H9 (cell line): Measurements from ENCODE around the gene CD164. TPM values are rescaled to one million over a fixed set of nuclear protein-coding genes. Genes with fewer than 3 reads are reported as not detected.

ENCODE experiments used
- DNase-seq: peaks from one replicate; pipeline ENCODE4 v3.0.0-alpha.2; 2017
- H2AFZ ChIP-seq: one replicate; pipeline ENCODE4 v1.6.1; 2013; ENCODE audit warnings: mild to moderate bottlenecking, low read length, control low read depth, moderate library complexity
- H2AK5ac ChIP-seq: 2 replicates; pipeline ENCODE4 v1.6.1; 2013; ENCODE audit warnings: low read length, control low read depth, mixed read lengths; ENCODE audit not compliant: insufficient read length
- H2BK120ac ChIP-seq: one replicate; pipeline ENCODE4 v1.6.1; 2013; ENCODE audit warnings: low read depth, mild to moderate bottlenecking, low read length, control low read depth, inconsistent platforms; ENCODE audit not compliant: poor library complexity, severe bottlenecking
- H2BK12ac ChIP-seq: 2 replicates; pipeline ENCODE4 v1.6.1; 2013; ENCODE audit warnings: low read length, control low read depth, mixed read lengths, low read depth; ENCODE audit not compliant: insufficient read length
- H2BK15ac ChIP-seq: 2 replicates; pipeline ENCODE4 v1.6.1; 2013; ENCODE audit warnings: low read depth, low read length, control low read depth
- H2BK20ac ChIP-seq: one replicate; pipeline ENCODE4 v1.6.1; 2013; ENCODE audit warnings: low read depth, mild to moderate bottlenecking, low read length, control low read depth, inconsistent platforms; ENCODE audit not compliant: poor library complexity, severe bottlenecking
- H2BK5ac ChIP-seq: 2 replicates; pipeline ENCODE4 v1.6.1; 2013; ENCODE audit warnings: low read length, control low read depth, mixed read lengths; ENCODE audit not compliant: insufficient read length
- H3K14ac ChIP-seq: 2 replicates; pipeline ENCODE4 v1.6.1; 2013; ENCODE audit warnings: low read length, control low read depth; ENCODE audit not compliant: insufficient read depth
- H3K18ac ChIP-seq: 2 replicates; pipeline ENCODE4 v1.6.1; 2013; ENCODE audit warnings: low read depth, mild to moderate bottlenecking, mixed read lengths, low read length, control low read depth; ENCODE audit not compliant: insufficient read length
- H3K23ac ChIP-seq: 2 replicates; pipeline ENCODE4 v1.6.1; 2013; ENCODE audit warnings: low read length, control low read depth, mixed read lengths, low read depth; ENCODE audit not compliant: insufficient read length
- H3K23me2 ChIP-seq: 2 replicates; pipeline ENCODE4 v1.6.1; 2013; ENCODE audit warnings: low read depth, mild to moderate bottlenecking, mixed read lengths, low read length, control low read depth; ENCODE audit not compliant: insufficient read length, poor library complexity, severe bottlenecking
- H3K27ac ChIP-seq: 2 replicates; pipeline ENCODE4 v1.5.1; 2013; ENCODE audit warnings: low read length, control low read depth, mixed read lengths, low read depth; ENCODE audit not compliant: insufficient read length
- H3K27me3 ChIP-seq: 2 replicates; pipeline ENCODE4 v1.6.1; 2013; ENCODE audit warnings: low read length, control low read depth, inconsistent platforms; ENCODE audit not compliant: insufficient read depth
- H3K4ac ChIP-seq: 2 replicates; pipeline ENCODE4 v1.6.1; 2013; ENCODE audit warnings: low read depth, mild to moderate bottlenecking, control low read depth, inconsistent platforms, low read length, moderate library complexity
- H3K4me1 ChIP-seq: 2 replicates; pipeline ENCODE4 v1.6.1; 2013; ENCODE audit warnings: low read length, control low read depth, inconsistent platforms; ENCODE audit not compliant: insufficient read depth
- H3K4me2 ChIP-seq: 2 replicates; pipeline ENCODE4 v1.6.1; 2013; ENCODE audit warnings: low read length, control low read depth, mixed read lengths; ENCODE audit not compliant: insufficient read length, insufficient read depth
- H3K56ac ChIP-seq: 2 replicates; pipeline ENCODE4 v1.6.1; 2013; ENCODE audit warnings: low read depth, mild to moderate bottlenecking, mixed read lengths, low read length, control low read depth; ENCODE audit not compliant: insufficient read length
- H3K79me1 ChIP-seq: 2 replicates; pipeline ENCODE4 v1.6.1; 2013; ENCODE audit warnings: low read depth, mild to moderate bottlenecking, moderate library complexity, low read length, control low read depth, inconsistent platforms; ENCODE audit not compliant: insufficient read depth, poor library complexity, severe bottlenecking
- H3K79me2 ChIP-seq: 2 replicates; pipeline ENCODE4 v1.6.1; 2013; ENCODE audit warnings: low read length, control low read depth, inconsistent platforms; ENCODE audit not compliant: insufficient read depth
- H3K9ac ChIP-seq: 2 replicates; pipeline ENCODE4 v1.6.1; 2013; ENCODE audit warnings: low read length, control low read depth, mixed read lengths; ENCODE audit not compliant: insufficient read length; ENCODE audit errors: extremely low read depth
- H3K9me3 ChIP-seq: one replicate; pipeline ENCODE4 v1.6.1; 2013; ENCODE audit warnings: low read depth, low read length, inconsistent platforms; ENCODE audit not compliant: control insufficient read depth
- H3T11ph ChIP-seq: one replicate; pipeline ENCODE4 v1.6.1; 2013; ENCODE audit warnings: mild to moderate bottlenecking, low read length, control low read depth, inconsistent platforms
- H4K20me1 ChIP-seq: one replicate; pipeline ENCODE4 v1.6.1; 2013; ENCODE audit not compliant: control insufficient read depth, insufficient read length, insufficient read depth
- H4K5ac ChIP-seq: 2 replicates; pipeline ENCODE4 v1.6.1; 2013; ENCODE audit warnings: low read depth, mild to moderate bottlenecking, mixed read lengths, low read length, control low read depth; ENCODE audit not compliant: insufficient read length
- H4K8ac ChIP-seq: replicated peaks from 2 replicates; pipeline ENCODE4 v1.6.1; 2013; ENCODE audit warnings: low read length, control low read depth, mixed read lengths, low read depth; ENCODE audit not compliant: insufficient read length
- H4K91ac ChIP-seq: 2 replicates; pipeline ENCODE4 v1.6.1; 2013; ENCODE audit warnings: low read depth, mild to moderate bottlenecking, moderate library complexity, mixed read lengths, low read length, control low read depth; ENCODE audit not compliant: insufficient read length
- H3K27ac Mint-ChIP-seq, 3 experiments: 2 replicates in 2 of 3; 3 replicates in 1 of 3; pipeline ENCODE4 v1.8.0; 2020 to 2021; ENCODE audit warnings: mixed read lengths in 3 of 3, mild to moderate bottlenecking in 1 of 3, moderate library complexity in 1 of 3
- H3K27me3 Mint-ChIP-seq: 2 replicates; pipeline ENCODE4 v1.8.0; 2021; ENCODE audit warnings: low read depth, mild to moderate bottlenecking, moderate library complexity, mixed read lengths
- H3K36me3 Mint-ChIP-seq, 3 experiments: 2 replicates in 2 of 3; 3 replicates in 1 of 3; pipeline ENCODE4 v1.8.0; 2020 to 2021; ENCODE audit warnings: low read depth in 3 of 3, mixed read lengths in 3 of 3; ENCODE audit not compliant: insufficient read depth in 1 of 3
- H3K4me1 Mint-ChIP-seq, 2 experiments: 2 replicates each; pipeline ENCODE4 v1.8.0; 2020; ENCODE audit warnings: mixed read lengths in 2 of 2
- H3K4me3 Mint-ChIP-seq, 2 experiments: 2 replicates in 1 of 2; 3 replicates in 1 of 2; pipeline ENCODE4 v1.8.0; 2020 to 2021; ENCODE audit warnings: mild to moderate bottlenecking in 2 of 2, mixed read lengths in 2 of 2, moderate library complexity in 1 of 2
- H3K9me3 Mint-ChIP-seq, 2 experiments: 2 replicates in 1 of 2; 3 replicates in 1 of 2; pipeline ENCODE4 v1.8.0; 2020; ENCODE audit warnings: mild to moderate bottlenecking in 2 of 2, mixed read lengths in 2 of 2, moderate library complexity in 1 of 2
- WGBS: extraction: QIAGEN DNeasy Blood & Tissue Kit; methylation state at CpG from one replicate; pipeline ENCODE4 v1.1.7; 2013; ENCODE audit warnings: missing lambda C conversion rate, low lambda C conversion rate, mixed read lengths; ENCODE audit not compliant: insufficient read length; ENCODE audit errors: extremely low coverage; 5-methylcytosine and 5-hydroxymethylcytosine counted together
- total RNA-seq: library from RNA; stranded (reverse); gene quantifications from 2 replicates; pipeline ENCODE4 v1.2.1, GENCODE V29; 2021
- TF ChIP-seq, protein P1 (sequence below): fragments of 200-600 bp; sonication (generic); conservative IDR thresholded peaks from 3 replicates; pipeline ENCODE4 v1.8.0; 2021; ENCODE audit warnings: antibody characterized with exemption, mild to moderate bottlenecking

Gene CD164
- total RNA-seq, 1 experiment from 2014 or later = 130 TPM

- H2BK12ac ChIP-seq = no peak overlapping the region
- H3K27me3 ChIP-seq = no peaks in the 10 kb centered on the region
- Mint-ChIP-seq H3K9me3 (peaks cover 6 to 14% of the 10 kb centered on the region in 2 experiments; a peak in 4 of 5 replicates), H3K27me3 (no peaks in the 10 kb centered on the region), H3K36me3 (peaks cover 67 to 77% (median 69%) of the 10 kb centered on the region in 3 experiments), H3K4me3 (no peak overlapping the region), H3K4me1 (peaks cover 0 to 4% of the 10 kb centered on the region in 2 experiments; a peak in 3 of 4 replicates), H3K27ac (no peak overlapping the region)
- H2BK20ac ChIP-seq = no peak overlapping the region
- TF ChIP-seq, protein P1, sequence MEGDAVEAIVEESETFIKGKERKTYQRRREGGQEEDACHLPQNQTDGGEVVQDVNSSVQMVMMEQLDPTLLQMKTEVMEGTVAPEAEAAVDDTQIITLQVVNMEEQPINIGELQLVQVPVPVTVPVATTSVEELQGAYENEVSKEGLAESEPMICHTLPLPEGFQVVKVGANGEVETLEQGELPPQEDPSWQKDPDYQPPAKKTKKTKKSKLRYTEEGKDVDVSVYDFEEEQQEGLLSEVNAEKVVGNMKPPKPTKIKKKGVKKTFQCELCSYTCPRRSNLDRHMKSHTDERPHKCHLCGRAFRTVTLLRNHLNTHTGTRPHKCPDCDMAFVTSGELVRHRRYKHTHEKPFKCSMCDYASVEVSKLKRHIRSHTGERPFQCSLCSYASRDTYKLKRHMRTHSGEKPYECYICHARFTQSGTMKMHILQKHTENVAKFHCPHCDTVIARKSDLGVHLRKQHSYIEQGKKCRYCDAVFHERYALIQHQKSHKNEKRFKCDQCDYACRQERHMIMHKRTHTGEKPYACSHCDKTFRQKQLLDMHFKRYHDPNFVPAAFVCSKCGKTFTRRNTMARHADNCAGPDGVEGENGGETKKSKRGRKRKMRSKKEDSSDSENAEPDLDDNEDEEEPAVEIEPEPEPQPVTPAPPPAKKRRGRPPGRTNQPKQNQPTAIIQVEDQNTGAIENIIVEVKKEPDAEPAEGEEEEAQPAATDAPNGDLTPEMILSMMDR = no peak
- DNase-seq = no peak
- no peaks in the 10 kb centered on the region for H3K79me2 ChIP-seq
- H4K8ac ChIP-seq = no peak overlapping the region
- no peaks in the 10 kb centered on the region for H3K79me1 ChIP-seq
- no peaks in the 10 kb centered on the region for H3K23me2 ChIP-seq
- no peaks in the 10 kb centered on the region for H4K20me1 ChIP-seq
- H2AFZ ChIP-seq = no peak overlapping the region
- H4K91ac ChIP-seq = no peak overlapping the region
- no peak overlapping the region for H2AK5ac ChIP-seq
- no peak overlapping the region for H2BK120ac ChIP-seq
- no peak overlapping the region for H3K56ac ChIP-seq
- no peak overlapping the region for H3K4me2 ChIP-seq
- H3T11ph ChIP-seq = no peak overlapping the region
- H3K9me3 ChIP-seq = peaks cover 7% of the 10 kb centered on the region
- no peak overlapping the region for H3K4ac ChIP-seq
- H3K18ac ChIP-seq = no peak overlapping the region
- H3K9ac ChIP-seq = no peak overlapping the region
- H3K4me1 ChIP-seq = no peaks in the 10 kb centered on the region
- no peak overlapping the region for H2BK5ac ChIP-seq
- H4K5ac ChIP-seq = no peak overlapping the region
- no peak overlapping the region for H3K23ac ChIP-seq
- WGBS = no CpG with 5 or more reads among the region's 2 CpGs
- no peak overlapping the region for H2BK15ac ChIP-seq
- no peak overlapping the region for H3K14ac ChIP-seq
- no peak overlapping the region for H3K27ac ChIP-seq
These were observed 23.0 kb downstream of the CD164 start for GRCh38 chr6:109359248-109359647.
